HEK293 (cell line): Measurements from ENCODE around the gene NUAK1.
A peak's percentile ranks its signal among the peaks of the same experiment; 100 is the strongest.

ENCODE experiments used
- OVOL3 ChIP-seq: fragments of 450-650 bp; formaldehyde crosslinking; IDR thresholded peaks from 2 replicates; pipeline ENCODE4 v1.5.1; 2016; ENCODE audit warnings: missing biosample characterization, missing genetic modification characterization
- RBAK ChIP-seq: fragments of 450-650 bp; formaldehyde crosslinking; IDR thresholded peaks from 2 replicates; pipeline ENCODE4 v1.5.1; 2016; ENCODE audit warnings: missing biosample characterization, missing genetic modification characterization
- YY1 ChIP-seq: fragments of 450-650 bp; formaldehyde crosslinking; IDR thresholded peaks from 2 replicates; pipeline ENCODE4 v1.5.1; 2018; ENCODE audit warnings: missing biosample characterization, missing genetic modification characterization
- ZNF391 ChIP-seq: fragments of 450-650 bp; formaldehyde crosslinking; IDR thresholded peaks from 2 replicates; pipeline ENCODE4 v1.5.1; 2016; ENCODE audit warnings: low read depth, missing biosample characterization, missing genetic modification characterization, borderline replicate concordance
- ZNF660 ChIP-seq: fragments of 450-650 bp; IDR thresholded peaks from 2 replicates; pipeline ENCODE4 v1.5.1; 2018; ENCODE audit warnings: missing biosample characterization, mild to moderate bottlenecking, missing genetic modification characterization
- ZNF747 ChIP-seq: fragments of 450-650 bp; formaldehyde crosslinking; IDR thresholded peaks from 2 replicates; pipeline ENCODE4 v1.5.1; 2016; ENCODE audit warnings: missing biosample characterization, missing genetic modification characterization
- TF ChIP-seq, protein P1 (sequence below): fragments of 450-650 bp; IDR thresholded peaks from 2 replicates; pipeline ENCODE4 v1.5.1; 2018; ENCODE audit warnings: missing biosample characterization, missing genetic modification characterization
- TF ChIP-seq, protein P2 (sequence below): fragments of 450-650 bp; formaldehyde crosslinking; IDR thresholded peaks from 2 replicates; pipeline ENCODE4 v1.5.1; 2016; ENCODE audit warnings: missing biosample characterization, missing genetic modification characterization
- TF ChIP-seq, protein P3 (sequence below): fragments of 450-650 bp; formaldehyde crosslinking; IDR thresholded peaks from 2 replicates; pipeline ENCODE4 v1.5.1; 2016; ENCODE audit warnings: missing biosample characterization, missing genetic modification characterization

DNA sequence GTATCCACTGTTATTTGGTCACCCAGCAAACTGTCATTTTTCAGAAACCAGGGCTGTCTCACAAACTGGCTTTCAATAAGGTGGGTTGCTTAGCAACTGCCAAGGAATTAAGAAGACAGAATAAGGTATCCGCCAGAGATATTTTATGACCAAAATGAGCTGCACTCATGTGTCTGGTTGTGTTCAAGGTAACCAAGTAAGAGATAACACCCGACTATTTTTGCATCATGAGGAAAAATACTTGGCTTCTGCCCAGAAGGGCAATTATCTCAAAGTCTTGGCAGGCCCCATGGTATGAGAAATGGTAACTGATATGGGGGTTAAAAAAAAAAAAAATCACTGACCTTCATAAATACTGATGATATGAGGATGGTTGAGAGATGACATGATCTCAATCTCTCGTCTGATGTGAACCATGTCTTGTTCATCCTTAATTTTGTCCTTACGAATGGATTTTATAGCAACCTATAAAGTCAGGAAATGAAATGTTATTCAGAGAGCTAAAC lies 32.6 kb downstream of the NUAK1 start:
- TF ChIP-seq ZNF660 (tag by site-specific recombination), result 0 out of 2 replicates have a peak, but pooled peaks have one; percentile 36
- TF ChIP-seq, protein P1, sequence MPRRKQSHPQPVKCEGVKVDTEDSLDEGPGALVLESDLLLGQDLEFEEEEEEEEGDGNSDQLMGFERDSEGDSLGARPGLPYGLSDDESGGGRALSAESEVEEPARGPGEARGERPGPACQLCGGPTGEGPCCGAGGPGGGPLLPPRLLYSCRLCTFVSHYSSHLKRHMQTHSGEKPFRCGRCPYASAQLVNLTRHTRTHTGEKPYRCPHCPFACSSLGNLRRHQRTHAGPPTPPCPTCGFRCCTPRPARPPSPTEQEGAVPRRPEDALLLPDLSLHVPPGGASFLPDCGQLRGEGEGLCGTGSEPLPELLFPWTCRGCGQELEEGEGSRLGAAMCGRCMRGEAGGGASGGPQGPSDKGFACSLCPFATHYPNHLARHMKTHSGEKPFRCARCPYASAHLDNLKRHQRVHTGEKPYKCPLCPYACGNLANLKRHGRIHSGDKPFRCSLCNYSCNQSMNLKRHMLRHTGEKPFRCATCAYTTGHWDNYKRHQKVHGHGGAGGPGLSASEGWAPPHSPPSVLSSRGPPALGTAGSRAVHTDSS (tag by site-specific recombination), result no peak
- TF ChIP-seq ZNF391 (tag by site-specific recombination), result no peak
- no peak for TF ChIP-seq YY1
- TF ChIP-seq, protein P2, sequence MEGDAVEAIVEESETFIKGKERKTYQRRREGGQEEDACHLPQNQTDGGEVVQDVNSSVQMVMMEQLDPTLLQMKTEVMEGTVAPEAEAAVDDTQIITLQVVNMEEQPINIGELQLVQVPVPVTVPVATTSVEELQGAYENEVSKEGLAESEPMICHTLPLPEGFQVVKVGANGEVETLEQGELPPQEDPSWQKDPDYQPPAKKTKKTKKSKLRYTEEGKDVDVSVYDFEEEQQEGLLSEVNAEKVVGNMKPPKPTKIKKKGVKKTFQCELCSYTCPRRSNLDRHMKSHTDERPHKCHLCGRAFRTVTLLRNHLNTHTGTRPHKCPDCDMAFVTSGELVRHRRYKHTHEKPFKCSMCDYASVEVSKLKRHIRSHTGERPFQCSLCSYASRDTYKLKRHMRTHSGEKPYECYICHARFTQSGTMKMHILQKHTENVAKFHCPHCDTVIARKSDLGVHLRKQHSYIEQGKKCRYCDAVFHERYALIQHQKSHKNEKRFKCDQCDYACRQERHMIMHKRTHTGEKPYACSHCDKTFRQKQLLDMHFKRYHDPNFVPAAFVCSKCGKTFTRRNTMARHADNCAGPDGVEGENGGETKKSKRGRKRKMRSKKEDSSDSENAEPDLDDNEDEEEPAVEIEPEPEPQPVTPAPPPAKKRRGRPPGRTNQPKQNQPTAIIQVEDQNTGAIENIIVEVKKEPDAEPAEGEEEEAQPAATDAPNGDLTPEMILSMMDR (tag by site-specific recombination), result no peak
- TF ChIP-seq, protein P3, sequence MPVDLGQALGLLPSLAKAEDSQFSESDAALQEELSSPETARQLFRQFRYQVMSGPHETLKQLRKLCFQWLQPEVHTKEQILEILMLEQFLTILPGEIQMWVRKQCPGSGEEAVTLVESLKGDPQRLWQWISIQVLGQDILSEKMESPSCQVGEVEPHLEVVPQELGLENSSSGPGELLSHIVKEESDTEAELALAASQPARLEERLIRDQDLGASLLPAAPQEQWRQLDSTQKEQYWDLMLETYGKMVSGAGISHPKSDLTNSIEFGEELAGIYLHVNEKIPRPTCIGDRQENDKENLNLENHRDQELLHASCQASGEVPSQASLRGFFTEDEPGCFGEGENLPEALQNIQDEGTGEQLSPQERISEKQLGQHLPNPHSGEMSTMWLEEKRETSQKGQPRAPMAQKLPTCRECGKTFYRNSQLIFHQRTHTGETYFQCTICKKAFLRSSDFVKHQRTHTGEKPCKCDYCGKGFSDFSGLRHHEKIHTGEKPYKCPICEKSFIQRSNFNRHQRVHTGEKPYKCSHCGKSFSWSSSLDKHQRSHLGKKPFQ (tag by site-specific recombination), result peak; percentile 73; the same call in 1 of the 2 replicates
- TF ChIP-seq RBAK, result no peak
- TF ChIP-seq OVOL3 (tag by site-specific recombination), result no peak
- no peak for TF ChIP-seq ZNF747
